Central memory CD8-positive, alpha-beta T cell (primary cell): Measurements from ENCODE around the gene PET100.
A peak's percentile ranks its signal among the peaks of the same experiment; 100 is the strongest.

Source experiments
- ATAC-seq: fragments of 150-1000 bp; cut with Tn5 transposase; replicated peaks from 2 replicates; pipeline ENCODE4 v1.10.0; 2022; ENCODE audit warnings: mild to moderate bottlenecking, moderate FRiP score, moderate number of reproducible peaks; ENCODE audit not compliant: poor library complexity, severe bottlenecking; ENCODE audit errors: extremely low read depth
- DNase-seq, 2 donors: peaks; one replicate each; pipeline ENCODE4 v3.0.0; 2021; ENCODE audit warnings: low spot score in 2 of 2
- H3K27ac Mint-ChIP-seq: one replicate; pipeline ENCODE4 v1.8.0; 2022; ENCODE audit warnings: low read depth, mild to moderate bottlenecking, moderate library complexity, mixed read lengths
- H3K27me3 Mint-ChIP-seq: one replicate; pipeline ENCODE4 v1.8.0; 2022; ENCODE audit warnings: mixed read lengths
- H3K36me3 Mint-ChIP-seq: one replicate; pipeline ENCODE4 v1.8.0; 2022; ENCODE audit warnings: mild to moderate bottlenecking, moderate library complexity, mixed read lengths; ENCODE audit not compliant: insufficient read depth
- H3K4me1 Mint-ChIP-seq: one replicate; pipeline ENCODE4 v1.8.0; 2022; ENCODE audit warnings: mixed read lengths
- H3K4me3 Mint-ChIP-seq: one replicate; pipeline ENCODE4 v1.8.0; 2022; ENCODE audit warnings: mild to moderate bottlenecking, moderate library complexity, mixed read lengths
- H3K9me3 Mint-ChIP-seq: one replicate; pipeline ENCODE4 v1.8.0; 2022; ENCODE audit warnings: mixed read lengths

The PET100 gene

GRCh38 chr19:7674010-7675005 lies 44.7 kb downstream of the PET100 start:
- Mint-ChIP-seq H3K4me3 (no peak overlapping the region), H3K4me1 (peaks cover 19% of the 10 kb centered on the region), H3K36me3 (no peaks in the 10 kb centered on the region), H3K27me3 (peaks cover 86% of the 10 kb centered on the region), H3K9me3 (no peaks in the 10 kb centered on the region), H3K27ac (no peak overlapping the region)
- no peak for DNase-seq
- ATAC-seq = no peak

GRCh38 chr19:7676376-7676775 lies 46.8 kb downstream of the PET100 start:
- no peak overlapping the region for H3K4me3 Mint-ChIP-seq
- H3K27me3 Mint-ChIP-seq = peaks cover 67% of the 10 kb centered on the region
- no peaks in the 10 kb centered on the region for H3K9me3 Mint-ChIP-seq
- H3K4me1 Mint-ChIP-seq = peaks cover 24% of the 10 kb centered on the region
- no peak overlapping the region for H3K27ac Mint-ChIP-seq
- ATAC-seq (no peak), DNase-seq (no peak)
- peaks cover 4% of the 10 kb centered on the region for H3K36me3 Mint-ChIP-seq

GRCh38 chr19:7676854-7677253 lies 47.3 kb downstream of the PET100 start, which contains the start of gene MCEMP1:
Gene MCEMP1 (plus strand): TSS chr19:7677090. CDS start chr19:7677121, 31 bp downstream.
- H3K27ac Mint-ChIP-seq = no peak within 1 kb of the TSS
- H3K9me3 Mint-ChIP-seq = no peaks in the 10 kb centered on the region
- peaks cover 62% of the 10 kb centered on the region for H3K27me3 Mint-ChIP-seq
- peaks cover 29% of the 10 kb centered on the region for H3K4me1 Mint-ChIP-seq
- peaks cover 9% of the 10 kb centered on the region for H3K36me3 Mint-ChIP-seq
- ATAC-seq (no peak), DNase-seq (no peak)
- H3K4me3 Mint-ChIP-seq = no peak within 1 kb of the TSS

- DNase-seq = no peak
- H3K36me3 Mint-ChIP-seq = peaks cover 14% of the 10 kb centered on the region
- no peaks in the 10 kb centered on the region for H3K9me3 Mint-ChIP-seq
- H3K27ac Mint-ChIP-seq = peak overlapping the region; percentile 11
- no peak for ATAC-seq
- H3K4me3 Mint-ChIP-seq = no peak overlapping the region
- H3K4me1 Mint-ChIP-seq = peaks cover 31% of the 10 kb centered on the region
- H3K27me3 Mint-ChIP-seq = peaks cover 53% of the 10 kb centered on the region
These were observed 48.2 kb downstream of the PET100 start for GRCh38 chr19:7677669-7678311.

GRCh38 chr19:7678971-7679751 lies 49.6 kb downstream of the PET100 start:
- DNase-seq = peak; percentile 42 to 56
- peaks cover 23% of the 10 kb centered on the region for H3K36me3 Mint-ChIP-seq
- H3K9me3 Mint-ChIP-seq = no peaks in the 10 kb centered on the region
- H3K27me3 Mint-ChIP-seq = peaks cover 39% of the 10 kb centered on the region
- H3K27ac Mint-ChIP-seq = no peak overlapping the region
- peak overlapping the region; percentile 90 for H3K4me3 Mint-ChIP-seq
- peak; percentile 81 for ATAC-seq
- H3K4me1 Mint-ChIP-seq = peaks cover 31% of the 10 kb centered on the region

- H3K4me1 Mint-ChIP-seq = peaks cover 31% of the 10 kb centered on the region
- peak overlapping the region; percentile 19 for H3K27ac Mint-ChIP-seq
- ATAC-seq (no peak), DNase-seq (no peak)
- H3K4me3 Mint-ChIP-seq = peak overlapping the region; percentile 90
- H3K9me3 Mint-ChIP-seq = no peaks in the 10 kb centered on the region
- H3K36me3 Mint-ChIP-seq = peaks cover 28% of the 10 kb centered on the region
- H3K27me3 Mint-ChIP-seq = peaks cover 35% of the 10 kb centered on the region
These were observed 50.4 kb downstream of the PET100 start for GRCh38 chr19:7679771-7680605.

- Mint-ChIP-seq H3K4me1 (peaks cover 31% of the 10 kb centered on the region), H3K9me3 (no peaks in the 10 kb centered on the region), H3K36me3 (peaks cover 28% of the 10 kb centered on the region), H3K4me3 (peak within 1 kb of the TSS; percentile 90), H3K27me3 (peaks cover 29% of the 10 kb centered on the region), H3K27ac (peak within 1 kb of the TSS; percentile 87)
- DNase-seq (peak; percentile 74 to 81), ATAC-seq (peak; percentile 47)
These were observed 51.2 kb downstream of the PET100 start, which contains the start of gene TRAPPC5 for GRCh38 chr19:7680606-7681339. Gene TRAPPC5 (plus strand): TSS chr19:7680833. CDS start chr19:7682254, 1,421 bp downstream.
